GM10248 (cell line): Measurements from ENCODE around the gene UBE2G1.
"Not testable (repeated sequence)": the region's sequence is repeated elsewhere in the genome, so short reads cannot be mapped to it uniquely, and the experiment has no call there.

Source experiments
- CTCF ChIA-PET: fragments of 300-600 bp; sonication (Branson Sonifier 250); formaldehyde crosslinking; extraction: SDS; loops from one replicate; lab custom pipeline; 2021; ENCODE audit warnings: antibody characterized with exemption; lab: Yijun Ruan, JAX
- POLR2A ChIA-PET: fragments of 350-650 bp; sonication (Branson Sonifier 250); formaldehyde crosslinking; extraction: SDS; loops from one replicate; lab custom pipeline; 2020; ENCODE audit warnings: antibody characterized with exemption; lab: Yijun Ruan, JAX
- DNase-seq: peaks from one replicate; pipeline ENCODE4 v3.0.0; 2012; ENCODE audit errors: extremely low spot score
- TF ChIP-seq, protein P1 (sequence below): IDR thresholded peaks from 2 replicates; pipeline ENCODE4 v1.5.1; 2012; ENCODE audit warnings: mild to moderate bottlenecking, low read depth; ENCODE audit errors: extremely low read depth, missing control alignments, control extremely low read depth

UBE2G1 gene

DNA sequence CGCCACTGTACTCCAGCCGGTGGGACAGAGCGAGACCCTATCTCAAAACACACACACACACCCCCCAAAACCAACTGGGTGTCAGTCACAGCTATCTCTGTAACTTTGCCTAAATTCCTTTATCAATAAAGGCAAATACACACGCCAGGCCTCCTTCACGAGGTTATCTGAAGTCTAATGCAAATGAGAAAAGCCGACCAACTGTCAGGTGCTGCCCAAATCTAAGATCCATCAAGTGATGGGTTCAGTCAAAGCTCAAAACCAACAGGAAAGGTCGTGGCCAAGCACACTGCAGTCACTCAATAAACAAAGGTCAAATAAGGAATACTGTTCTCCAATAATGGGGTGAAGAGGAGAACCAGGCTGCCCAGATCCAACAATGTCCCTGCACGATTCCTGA, 103.8 kb downstream of the UBE2G1 start:
- CTCF ChIA-PET = interaction anchor here (0.9 to 7.5 kb wide), 3 partner anchors 12 to 30 kb away, joined by 3 to 72 read pairs (median 3); no protein-coding TSS in a partner anchor

DNA sequence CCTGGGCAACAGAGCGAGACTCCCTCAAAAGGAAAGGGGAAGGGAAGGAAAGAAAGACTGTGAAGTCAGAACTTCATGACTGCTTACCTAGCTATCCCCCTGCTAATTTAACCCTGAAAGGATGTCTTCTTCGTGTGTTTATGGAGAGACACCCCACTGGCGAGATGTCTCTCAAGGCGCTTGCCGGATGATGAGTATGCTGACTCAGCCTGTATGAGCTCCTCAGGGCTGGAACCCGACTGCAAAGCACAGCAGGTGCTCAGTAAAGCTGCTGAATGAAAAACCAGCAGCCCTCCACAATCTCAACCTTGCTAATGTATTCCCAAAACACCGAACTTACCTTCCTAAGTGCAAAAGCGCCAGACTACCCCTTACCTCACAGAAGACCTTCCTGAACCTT, 105.0 kb downstream of the UBE2G1 start:
- POLR2A ChIA-PET = no interaction called here
- DNase-seq = no peak
- CTCF ChIA-PET = interaction anchor here (3.5 to 7.5 kb wide), 2 partner anchors 10 to 151 kb away, joined by 12 to 72 read pairs; no protein-coding TSS in a partner anchor
- TF ChIP-seq, protein P1, sequence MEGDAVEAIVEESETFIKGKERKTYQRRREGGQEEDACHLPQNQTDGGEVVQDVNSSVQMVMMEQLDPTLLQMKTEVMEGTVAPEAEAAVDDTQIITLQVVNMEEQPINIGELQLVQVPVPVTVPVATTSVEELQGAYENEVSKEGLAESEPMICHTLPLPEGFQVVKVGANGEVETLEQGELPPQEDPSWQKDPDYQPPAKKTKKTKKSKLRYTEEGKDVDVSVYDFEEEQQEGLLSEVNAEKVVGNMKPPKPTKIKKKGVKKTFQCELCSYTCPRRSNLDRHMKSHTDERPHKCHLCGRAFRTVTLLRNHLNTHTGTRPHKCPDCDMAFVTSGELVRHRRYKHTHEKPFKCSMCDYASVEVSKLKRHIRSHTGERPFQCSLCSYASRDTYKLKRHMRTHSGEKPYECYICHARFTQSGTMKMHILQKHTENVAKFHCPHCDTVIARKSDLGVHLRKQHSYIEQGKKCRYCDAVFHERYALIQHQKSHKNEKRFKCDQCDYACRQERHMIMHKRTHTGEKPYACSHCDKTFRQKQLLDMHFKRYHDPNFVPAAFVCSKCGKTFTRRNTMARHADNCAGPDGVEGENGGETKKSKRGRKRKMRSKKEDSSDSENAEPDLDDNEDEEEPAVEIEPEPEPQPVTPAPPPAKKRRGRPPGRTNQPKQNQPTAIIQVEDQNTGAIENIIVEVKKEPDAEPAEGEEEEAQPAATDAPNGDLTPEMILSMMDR = no peak

More for the DNA sequence above, 103.8 kb downstream of the UBE2G1 start:
- POLR2A ChIA-PET = interaction anchor here (0.6 kb wide), 1 partner anchor 11 kb away, joined by 3 read pairs; no protein-coding TSS in a partner anchor
- no peak for DNase-seq
- TF ChIP-seq, protein P1 = no peak

DNA sequence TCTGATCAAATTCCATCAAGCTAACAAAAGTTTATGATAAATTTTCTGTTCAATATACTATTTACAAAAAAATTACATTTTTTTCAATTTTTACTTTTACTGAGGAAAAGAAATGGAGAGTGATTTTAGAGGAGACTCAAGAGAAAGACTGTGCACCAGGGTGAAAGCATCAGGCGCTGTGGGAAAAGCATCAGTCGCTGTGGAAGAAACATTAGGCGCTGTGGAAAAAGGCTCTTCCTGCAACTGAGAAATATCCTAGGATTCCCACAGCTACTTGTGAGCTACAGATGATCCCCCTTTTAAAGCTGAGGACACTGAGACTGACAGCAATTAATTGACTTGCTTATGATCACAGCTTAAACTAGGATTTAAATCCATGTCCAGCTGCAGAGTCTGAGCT, 107.6 kb downstream of the UBE2G1 start:
- no peak for DNase-seq
- ChIA-PET CTCF (interaction anchor here (0.9 to 7.5 kb wide), 8 partner anchors 8 to 154 kb away, joined by 3 to 72 read pairs (median 6); no protein-coding TSS in a partner anchor), POLR2A (interaction anchor here (0.6 kb wide), 1 partner anchor 111 kb away, joined by 7 read pairs; no protein-coding TSS in a partner anchor)
- TF ChIP-seq, protein P1 = no peak

DNA sequence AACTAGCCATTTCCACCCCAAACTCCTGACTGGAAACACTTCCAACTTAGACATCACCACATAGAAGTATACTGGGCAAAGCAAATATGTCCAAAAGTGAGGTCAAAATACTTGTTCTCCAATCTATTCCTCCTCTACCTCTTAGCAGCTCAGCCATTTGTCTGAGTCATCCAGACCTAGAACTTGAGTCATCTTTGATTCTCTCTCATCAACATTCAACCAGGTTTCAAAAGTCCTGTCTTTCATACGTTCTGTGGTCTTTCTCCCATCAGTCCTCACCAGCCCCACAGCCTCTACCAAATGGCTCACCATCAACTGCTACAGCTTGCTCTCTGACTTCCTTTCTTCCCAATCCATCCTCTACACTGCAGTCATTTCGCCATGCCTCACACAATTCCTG, 109.5 kb downstream of the UBE2G1 start:
- TF ChIP-seq, protein P1 = no peak
- POLR2A ChIA-PET = no interaction called here
- no peak for DNase-seq
- CTCF ChIA-PET = interaction anchor here (0.8 to 7.5 kb wide), 7 partner anchors 6 to 99 kb away, joined by 3 to 72 read pairs (median 7); no protein-coding TSS in a partner anchor

DNA sequence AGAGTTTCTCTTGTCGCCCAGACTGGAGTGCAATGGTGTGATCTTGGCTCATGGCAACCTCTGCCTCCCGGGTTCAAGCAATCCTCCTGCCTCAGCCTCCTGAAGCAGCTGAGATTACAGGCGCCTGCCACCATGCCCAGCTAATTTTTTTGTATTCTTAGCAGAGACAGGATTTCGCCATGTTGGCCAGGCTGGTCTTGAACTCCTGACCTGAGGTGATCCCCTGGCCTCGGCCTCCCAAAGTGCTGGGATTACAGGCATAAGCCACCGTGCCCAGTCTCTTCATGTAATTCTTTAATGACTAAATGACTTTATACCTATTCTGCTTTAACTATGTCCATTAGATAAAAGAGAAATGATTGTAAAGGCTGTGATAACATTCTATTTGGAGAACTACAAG, 111.2 kb downstream of the UBE2G1 start:
- DNase-seq = not testable (repeated sequence)
- CTCF ChIA-PET = interaction anchor here (0.9 to 2.1 kb wide), 4 partner anchors 8 to 39 kb away, joined by 3 to 10 read pairs (median 5); no protein-coding TSS in a partner anchor
- POLR2A ChIA-PET = interaction anchor here (0.7 kb wide), 2 partner anchors 15 to 87 kb away, joined by 3 to 8 read pairs; no protein-coding TSS in a partner anchor

DNA sequence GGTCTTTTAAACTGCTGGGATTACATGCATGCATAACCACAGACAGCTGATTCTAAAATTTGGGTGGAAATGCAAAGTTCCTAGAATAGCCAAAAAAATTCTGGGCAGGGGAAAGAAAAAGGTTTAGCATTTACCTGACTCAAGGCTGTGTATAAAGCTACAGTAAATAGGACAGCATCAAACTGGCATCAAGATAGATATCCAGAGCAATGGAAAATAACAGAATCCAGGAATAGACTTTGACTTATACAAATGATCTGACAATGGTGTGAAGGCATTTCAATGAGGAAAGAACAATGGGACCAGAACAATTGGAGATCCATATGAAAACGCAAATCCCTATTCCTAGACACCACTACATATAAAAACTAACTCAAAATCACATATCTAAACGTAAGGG, 115.6 kb downstream of the UBE2G1 start:
- CTCF ChIA-PET = interaction anchor here (0.7 to 5.3 kb wide), 14 partner anchors 10 to 337 kb away, joined by 3 to 72 read pairs (median 4); partner anchors contain the start of gene ANKFY1
- no peak for DNase-seq
- TF ChIP-seq, protein P1 = no peak
- POLR2A ChIA-PET = no interaction called here

DNA sequence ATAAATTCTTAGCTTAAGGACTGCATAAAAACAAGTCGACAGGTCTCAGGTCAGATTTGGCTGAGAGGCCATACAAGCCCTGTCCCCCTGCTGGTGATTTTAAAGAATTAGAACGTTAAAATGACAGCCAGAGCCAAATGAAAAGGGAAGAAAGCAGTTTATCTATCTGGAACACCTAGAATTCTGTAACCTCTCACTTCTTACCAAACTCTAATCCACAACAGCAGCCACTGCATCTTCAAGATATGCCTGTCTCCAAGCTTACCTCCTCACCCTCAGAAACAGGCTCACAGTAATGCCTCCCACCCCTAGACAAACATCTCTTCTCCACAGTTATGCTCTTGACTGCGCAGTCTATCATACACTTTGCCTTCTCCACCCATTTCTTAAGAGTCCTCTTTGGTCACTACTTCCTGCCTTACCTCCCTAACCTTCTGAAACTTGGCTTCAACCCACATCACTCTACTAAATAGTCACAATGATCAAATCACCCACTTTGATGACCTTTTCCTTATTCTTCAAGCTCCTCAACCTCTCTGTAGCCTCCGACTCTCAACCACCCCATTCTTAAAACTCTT, 116.9 kb downstream of the UBE2G1 start:
- TF ChIP-seq, protein P1 = peak; percentile 48
- peak; percentile 59 for DNase-seq
- POLR2A ChIA-PET = no interaction called here
- CTCF ChIA-PET = interaction anchor here (1.0 to 5.3 kb wide), 14 partner anchors 9 to 156 kb away, joined by 3 to 72 read pairs (median 5); partner anchors contain the start of gene ANKFY1
